Measurements from ENCODE around the gene ASCL5.

ASCL5 gene

DNA sequence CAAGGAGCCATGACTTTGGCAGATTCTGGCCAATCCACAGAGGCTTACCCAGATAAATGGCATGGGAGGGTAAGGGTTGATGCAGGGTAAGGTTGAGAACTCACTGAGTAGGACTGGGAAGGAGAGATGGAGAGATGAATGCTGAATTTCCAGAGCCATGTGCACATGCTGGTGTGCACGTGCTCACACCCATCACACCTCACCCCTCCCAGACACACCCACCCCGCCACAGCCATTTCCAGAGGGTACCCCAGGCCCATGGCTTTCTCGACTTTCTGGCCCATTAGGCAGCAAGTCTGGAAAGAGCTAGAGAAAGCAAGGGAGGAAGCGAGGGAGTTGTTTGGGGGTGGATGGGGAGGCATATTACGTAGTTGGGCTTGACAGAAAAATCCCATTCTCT, 16.4 kb downstream of the ASCL5 start:
- no peak for DNase-seq (ENCODE audit: low spot score)

DNA sequence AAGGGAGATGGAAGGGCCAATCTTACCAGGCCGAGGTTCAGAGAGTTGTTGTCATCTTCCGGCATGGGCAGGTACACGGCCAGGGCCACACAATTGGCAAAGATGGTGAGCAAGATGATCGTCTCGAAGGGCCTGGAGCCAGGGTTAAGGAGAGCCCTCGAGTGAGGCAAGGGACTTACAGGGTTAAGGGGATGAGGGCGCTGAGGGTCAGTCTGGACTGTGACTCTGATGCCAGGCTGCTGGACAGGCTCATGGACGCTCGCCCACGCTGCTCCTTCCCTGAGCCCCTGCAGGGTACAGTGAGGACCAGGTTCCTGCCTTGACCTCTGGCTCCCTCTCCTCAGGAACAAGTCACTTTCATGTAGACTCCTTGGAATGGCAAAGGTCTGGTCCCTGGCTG, 16.8 kb downstream of the ASCL5 start:
- no peak for DNase-seq (ENCODE audit: low spot score)

DNA sequence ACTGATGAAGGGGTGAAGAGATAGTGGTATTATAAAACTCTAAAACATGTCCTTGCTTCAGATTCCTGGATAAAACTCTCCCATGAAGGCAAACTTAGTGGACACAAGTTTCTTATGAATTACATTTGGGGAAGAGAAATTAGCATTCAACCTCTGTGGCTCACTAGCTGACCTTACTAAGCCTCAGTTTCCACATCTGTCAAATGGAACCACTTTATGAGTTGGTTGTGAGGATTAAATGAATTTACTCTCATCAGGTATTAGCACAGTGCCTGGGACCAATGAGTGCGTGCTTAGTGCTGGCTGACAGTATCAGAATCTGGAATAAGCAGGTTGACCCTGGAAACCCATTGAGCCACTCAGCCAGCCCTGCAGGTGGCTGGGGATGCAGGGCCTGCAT, 17.3 kb downstream of the ASCL5 start:
- DNase-seq (ENCODE audit: low spot score): no peak

- DNase-seq (ENCODE audit: low spot score): no peak
Observed at GRCh38 chr1:201108614-201109013, 18.4 kb downstream of the ASCL5 start.

DNA sequence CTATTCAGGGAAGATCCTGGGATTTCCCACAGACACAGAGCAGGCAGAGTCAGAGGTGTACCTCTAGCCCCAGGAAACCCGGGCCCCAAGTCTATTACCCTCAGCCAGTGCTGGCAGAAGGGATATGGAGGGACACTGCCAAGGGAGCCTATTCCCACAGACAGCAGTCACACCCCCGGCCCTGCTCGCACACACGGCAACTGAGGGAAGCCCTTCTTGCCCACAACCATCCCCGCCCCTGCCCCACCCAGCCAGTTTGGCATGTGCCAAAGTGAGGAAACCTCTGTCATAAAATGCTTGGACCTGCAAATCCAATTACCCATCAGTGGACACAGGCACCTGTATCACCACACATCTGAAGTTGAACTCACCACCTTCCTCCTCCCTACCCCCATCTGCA, 21.3 kb downstream of the ASCL5 start:
- no peak for DNase-seq (ENCODE audit: low spot score)

DNA sequence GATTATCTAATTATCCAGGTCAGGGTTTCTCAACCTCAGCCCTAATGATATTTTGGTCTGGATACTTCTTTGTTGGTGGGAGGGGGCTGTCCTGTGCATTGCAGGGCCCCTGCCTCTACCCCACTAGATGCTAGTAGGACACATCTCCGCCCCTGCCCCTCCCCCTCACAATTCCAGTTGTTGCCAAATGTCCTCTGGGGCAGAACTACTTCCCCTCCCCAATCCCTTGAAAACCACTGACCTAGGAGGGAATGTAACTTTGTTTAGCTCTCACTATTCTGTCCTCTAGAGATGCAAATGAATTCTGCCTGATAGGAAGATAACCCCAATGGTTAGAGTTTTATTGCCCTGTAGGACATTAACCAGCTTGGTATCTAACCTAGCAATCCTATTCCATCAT, 22.8 kb downstream of the ASCL5 start:
- no peak for DNase-seq (ENCODE audit: low spot score)

DNA sequence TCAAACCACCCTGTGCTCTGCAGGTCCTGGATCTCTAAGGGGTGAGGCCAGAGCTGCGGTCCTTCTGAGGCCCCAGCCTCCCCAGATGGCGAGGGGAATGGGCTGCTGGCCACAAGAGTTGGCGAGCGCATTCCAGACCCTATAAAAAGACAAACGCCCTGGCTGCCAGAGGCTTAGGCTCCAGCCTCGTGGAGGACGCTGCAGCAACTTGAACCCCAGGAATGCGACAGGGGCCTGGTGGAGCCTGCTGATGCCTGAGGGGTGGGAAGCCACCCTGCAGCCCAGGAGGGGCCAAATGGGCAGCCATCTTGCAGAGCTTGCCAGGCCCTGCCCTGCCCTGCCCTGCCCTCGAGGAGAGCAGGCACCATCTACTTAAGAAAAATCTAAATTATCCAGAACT, 23.3 kb downstream of the ASCL5 start:
- no peak for DNase-seq (ENCODE audit: low spot score)

GRCh38 chr1:201100169-201100930, 26.6 kb downstream of the ASCL5 start:
- DNase-seq (ENCODE audit: low spot score): no peak

GRCh38 chr1:201098992-201099677, 27.8 kb downstream of the ASCL5 start:
- DNase-seq (ENCODE audit: low spot score): no peak

DNA sequence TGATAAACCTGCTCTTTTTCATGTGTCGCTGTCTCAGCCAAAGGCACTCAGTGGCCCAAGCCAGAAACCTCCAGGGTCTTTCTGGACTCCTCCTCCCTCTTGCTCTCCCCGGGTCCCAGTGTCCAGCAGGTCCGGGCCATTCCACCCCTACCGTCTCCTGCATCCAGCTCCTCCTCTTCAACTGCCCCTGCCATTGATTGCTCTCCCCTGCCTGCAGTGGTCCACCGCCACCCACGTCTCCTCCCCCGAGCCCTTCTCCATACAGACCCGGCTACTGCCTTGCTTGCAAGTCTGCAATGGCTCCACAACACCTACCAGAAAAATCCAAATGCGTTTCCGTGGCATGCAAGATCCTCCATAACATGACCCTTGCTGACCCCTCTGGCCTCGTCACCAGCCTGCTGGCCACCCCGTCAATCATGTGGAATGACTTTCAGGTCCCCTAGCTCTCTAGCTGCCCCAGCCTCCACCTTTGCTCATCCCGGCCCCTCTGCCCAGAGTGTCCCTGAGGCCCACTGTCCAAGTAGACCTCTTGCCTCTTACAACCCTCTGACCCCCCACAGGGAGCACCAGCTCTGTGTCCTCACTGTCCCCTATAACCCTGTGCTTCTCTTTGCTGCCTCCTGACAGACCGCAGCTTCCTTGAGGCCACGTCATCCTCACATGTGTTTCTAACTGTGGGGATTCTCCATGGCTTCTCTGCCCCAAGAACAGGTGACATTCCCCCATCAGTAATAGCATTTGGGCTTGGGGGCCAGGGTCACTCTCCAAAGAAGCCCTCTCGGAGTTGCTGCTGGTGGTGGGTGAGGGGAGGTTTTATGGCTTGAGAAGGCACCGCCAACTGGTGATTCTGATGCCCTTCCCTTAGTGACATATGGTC, 29.8 kb downstream of the ASCL5 start:
- DNase-seq (ENCODE audit: low spot score): no peak

GRCh38 chr1:201096041-201096461, 30.9 kb downstream of the ASCL5 start:
- no peak for DNase-seq (ENCODE audit: low spot score)

GRCh38 chr1:201095581-201095980, 31.4 kb downstream of the ASCL5 start:
- no peak for DNase-seq (ENCODE audit: low spot score)

DNA sequence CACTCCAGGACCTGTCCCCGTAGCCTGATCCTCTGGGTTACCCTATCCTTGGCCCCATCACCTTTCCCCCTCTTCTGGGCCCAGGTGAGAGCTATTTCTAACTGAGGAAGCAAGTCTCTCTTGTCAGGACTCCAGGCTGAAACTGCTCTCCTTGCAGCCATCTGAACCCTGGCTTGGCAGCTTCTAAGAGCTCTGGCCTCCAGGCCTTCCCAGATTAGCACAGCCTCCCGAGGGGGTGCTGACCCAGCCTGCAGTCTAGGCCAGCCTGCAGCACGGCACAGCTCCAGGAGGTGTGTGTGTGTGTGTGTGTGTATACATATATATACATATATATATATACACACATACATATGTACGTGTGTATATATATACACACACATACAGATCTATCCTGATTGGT, 32.2 kb downstream of the ASCL5 start:
- DNase-seq (ENCODE audit: low spot score): no peak

DNA sequence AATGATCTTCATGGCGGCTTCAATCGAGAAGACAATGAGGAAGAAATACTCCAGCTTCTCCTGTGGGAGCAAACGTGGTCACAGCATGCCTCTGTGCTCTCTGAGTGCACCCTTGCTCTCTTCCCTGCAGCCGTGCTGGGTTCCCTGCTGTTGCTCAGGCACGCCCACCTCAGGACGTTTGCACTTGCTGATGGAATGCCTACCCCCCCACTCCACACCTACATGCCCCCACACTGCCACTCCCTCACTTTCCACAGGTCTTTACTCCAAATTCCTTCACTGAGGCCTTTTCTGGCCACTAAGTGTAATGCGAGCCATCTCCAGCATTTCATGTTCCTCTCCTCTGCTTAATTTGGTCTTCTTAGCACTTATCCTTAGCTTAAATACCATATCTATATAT, 33.0 kb downstream of the ASCL5 start:
- no peak for DNase-seq (ENCODE audit: low spot score)

DNA sequence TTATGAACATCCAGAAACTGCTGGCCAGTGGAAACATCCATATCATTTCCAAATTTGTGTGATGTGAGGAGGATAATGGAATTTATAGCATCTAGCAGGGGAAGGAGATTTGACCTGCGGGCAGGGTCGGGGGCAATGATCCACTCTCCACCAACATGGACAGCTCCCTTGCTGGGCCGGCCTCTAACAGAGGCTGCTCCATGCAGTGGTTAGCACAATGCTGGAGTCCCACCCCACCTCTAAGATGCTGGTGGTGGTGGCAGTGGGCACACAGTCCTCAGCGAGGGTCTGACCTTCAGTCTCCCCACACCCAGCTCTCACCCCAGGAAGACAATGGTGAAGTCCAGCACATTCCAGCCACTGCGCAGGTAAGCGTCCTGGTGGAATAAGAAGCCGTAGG, 33.4 kb downstream of the ASCL5 start:
- DNase-seq (ENCODE audit: low spot score): no peak

- DNase-seq (ENCODE audit: low spot score): no peak
Observed at GRCh38 chr1:201092738-201093137, 34.2 kb downstream of the ASCL5 start.

GRCh38 chr1:201091256-201091655, 35.7 kb downstream of the ASCL5 start:
- no peak for DNase-seq (ENCODE audit: low spot score)

DNA sequence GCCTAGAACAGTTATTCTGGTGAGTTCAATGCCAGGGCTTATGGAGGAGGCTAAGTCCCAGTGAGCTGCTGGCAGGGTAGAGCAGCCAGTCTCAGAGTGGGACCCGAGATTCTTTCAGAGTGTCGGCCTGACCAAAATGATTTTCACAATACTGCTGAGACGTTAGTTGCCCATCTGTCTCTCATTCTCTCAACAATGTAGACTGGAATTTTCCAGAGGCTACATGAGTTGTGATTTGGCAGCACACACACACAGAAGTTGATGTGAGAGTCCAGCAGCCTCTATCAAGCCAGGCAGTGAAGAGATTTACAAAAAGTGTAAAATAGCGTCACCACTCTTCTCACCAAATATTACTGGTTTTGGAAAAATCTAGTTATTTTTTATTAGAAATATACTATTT, 36.4 kb downstream of the ASCL5 start:
- no peak for DNase-seq (ENCODE audit: low spot score)

DNA sequence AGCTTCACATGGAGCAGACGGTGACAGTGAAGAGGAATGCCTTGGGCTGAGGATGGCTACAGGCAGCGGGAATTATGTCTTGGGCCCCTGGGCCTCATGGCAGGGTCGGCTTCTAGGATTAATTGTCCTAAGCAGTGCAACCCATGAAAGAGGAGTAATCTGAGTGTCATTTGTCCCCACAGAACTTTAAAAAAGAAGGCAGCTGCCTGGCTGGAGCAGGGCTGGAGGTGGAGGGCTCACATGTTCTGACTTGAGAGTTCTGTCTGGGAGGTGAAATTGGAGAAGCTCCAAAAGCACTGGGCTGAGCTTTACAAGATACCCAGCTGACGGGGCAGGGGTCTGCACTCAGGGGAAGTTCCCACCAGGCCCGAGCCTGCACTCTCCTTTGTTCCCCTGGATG, 37.4 kb downstream of the ASCL5 start:
- DNase-seq (ENCODE audit: low spot score): no peak

GRCh38 chr1:201088901-201089525, 38.0 kb downstream of the ASCL5 start:
- DNase-seq (ENCODE audit: low spot score): no peak

- no peak for DNase-seq (ENCODE audit: low spot score)
Observed at GRCh38 chr1:201088395-201088794, 38.6 kb downstream of the ASCL5 start.
